Retina (tissue), 1 donor: ENCODE measurements around the gene FBXW7.
"Not testable (repeated sequence)": the region's sequence is repeated elsewhere in the genome, so short reads cannot be mapped to it uniquely, and the experiment has no call there.

Experiments
- DNase-seq: peaks from one replicate; pipeline ENCODE4 v3.0.0-alpha.2; 2016

FBXW7 gene, protein sequence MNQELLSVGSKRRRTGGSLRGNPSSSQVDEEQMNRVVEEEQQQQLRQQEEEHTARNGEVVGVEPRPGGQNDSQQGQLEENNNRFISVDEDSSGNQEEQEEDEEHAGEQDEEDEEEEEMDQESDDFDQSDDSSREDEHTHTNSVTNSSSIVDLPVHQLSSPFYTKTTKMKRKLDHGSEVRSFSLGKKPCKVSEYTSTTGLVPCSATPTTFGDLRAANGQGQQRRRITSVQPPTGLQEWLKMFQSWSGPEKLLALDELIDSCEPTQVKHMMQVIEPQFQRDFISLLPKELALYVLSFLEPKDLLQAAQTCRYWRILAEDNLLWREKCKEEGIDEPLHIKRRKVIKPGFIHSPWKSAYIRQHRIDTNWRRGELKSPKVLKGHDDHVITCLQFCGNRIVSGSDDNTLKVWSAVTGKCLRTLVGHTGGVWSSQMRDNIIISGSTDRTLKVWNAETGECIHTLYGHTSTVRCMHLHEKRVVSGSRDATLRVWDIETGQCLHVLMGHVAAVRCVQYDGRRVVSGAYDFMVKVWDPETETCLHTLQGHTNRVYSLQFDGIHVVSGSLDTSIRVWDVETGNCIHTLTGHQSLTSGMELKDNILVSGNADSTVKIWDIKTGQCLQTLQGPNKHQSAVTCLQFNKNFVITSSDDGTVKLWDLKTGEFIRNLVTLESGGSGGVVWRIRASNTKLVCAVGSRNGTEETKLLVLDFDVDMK

DNA sequence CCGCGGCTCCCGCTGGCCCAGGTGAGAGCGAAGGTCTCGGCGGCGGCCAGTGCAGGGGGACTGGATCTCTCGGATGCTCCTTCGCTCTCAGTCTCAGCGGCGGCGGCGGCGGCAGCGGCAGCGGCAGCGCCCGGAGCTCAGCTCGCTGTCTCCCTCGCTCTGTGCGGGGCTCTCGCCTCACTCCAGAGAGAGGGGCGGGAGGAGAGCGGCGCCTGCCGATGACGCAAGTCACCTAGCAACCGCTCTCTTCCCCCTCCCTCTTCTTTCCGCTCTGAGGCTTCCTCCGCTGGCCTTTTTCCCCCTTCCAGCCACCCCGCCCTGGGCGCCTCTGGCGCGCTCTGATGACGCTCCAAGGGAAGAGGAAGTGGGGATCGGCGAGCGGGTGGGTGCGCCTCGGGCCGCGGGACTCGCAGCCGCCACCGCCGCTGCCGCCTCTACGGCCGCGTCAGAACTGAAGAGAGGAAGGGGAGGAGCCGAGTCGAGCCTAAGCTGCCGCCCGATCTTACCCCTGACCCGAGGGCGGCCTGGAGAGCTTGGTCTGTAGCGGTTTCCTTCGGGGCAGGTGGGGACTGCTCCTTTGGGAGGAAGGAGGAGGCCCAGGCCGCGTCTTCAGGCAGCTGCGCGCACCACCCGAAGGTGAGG, at the start of gene FBXW7:
TSS of gene FBXW7 (minus strand) at position 190 of the 642 bp plus-strand sequence. CDS start 124,289 bp downstream, outside the sequence.
- DNase-seq = peak; percentile 100

DNA sequence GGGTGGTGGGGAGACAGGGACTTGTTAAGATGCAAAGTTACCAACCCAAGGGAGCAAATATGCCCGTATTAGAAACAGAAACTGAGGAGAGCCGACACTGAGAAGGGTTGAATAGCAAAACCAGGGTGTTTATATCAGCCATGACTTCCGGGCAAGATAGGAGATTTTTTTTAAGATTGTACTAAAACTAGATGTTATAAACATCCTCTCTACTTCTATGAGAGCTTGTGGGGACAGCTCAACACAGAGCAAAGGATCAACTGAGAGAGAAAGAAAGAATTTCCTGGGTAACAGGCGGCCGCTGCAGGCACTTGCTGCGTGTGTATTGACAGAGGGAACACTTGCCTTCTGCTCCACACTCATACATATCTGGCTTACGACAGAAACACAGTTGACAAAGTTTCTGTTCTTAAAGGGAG, 49.1 kb upstream of the FBXW7 start:
- no peak for DNase-seq

GRCh38 chr4:152581536-152582160, 45.8 kb upstream of the FBXW7 start:
- no peak for DNase-seq

DNA sequence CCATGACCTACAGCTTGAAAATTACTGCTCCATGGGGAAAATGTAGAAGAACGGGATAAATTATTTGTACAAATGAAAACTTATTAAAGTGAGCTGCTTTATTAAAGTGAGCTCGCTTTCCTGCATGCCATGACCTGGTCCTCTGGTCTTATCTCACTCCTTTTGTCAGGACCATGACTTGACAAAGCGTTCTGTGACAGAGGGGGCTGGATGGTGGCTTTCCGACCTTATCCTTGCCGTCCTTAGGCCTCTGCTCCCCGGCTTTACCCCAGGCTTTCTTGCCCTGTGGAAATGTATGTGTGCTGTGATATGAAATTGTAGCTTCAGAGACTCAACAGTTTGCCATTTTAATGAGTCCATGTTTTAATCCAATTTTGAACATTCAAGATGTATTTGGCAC, 44.0 kb upstream of the FBXW7 start:
- no peak for DNase-seq

DNA sequence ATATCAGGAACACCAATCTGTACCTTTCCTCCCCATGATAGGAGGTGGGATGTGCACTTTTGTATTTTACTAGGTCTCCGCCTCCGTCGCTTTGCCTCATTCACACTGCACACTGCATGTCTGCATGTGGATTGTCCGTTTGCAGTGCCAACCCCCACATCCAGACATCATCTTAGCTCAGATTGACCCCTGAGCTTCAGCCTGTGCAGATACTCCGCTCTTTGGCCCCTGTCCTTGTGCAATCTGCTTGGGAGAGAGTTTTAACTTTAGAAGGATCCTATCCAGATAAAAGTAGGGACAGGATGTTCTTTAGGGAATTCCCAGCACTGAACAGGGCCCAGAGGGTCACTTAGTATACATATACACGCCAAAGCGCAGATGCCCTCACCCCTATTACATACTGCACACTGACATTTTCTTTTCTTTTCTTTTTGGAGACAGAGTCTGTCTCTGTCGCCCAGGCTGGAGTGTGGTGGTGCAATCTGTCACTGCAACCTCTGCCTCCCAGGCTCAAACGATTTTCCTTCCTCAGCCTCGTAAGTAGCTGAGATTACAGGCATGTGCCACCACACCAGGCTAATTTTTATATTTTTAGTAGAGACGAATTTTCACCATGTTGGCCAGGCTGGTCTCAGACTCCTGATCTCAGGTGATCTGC, 43.3 kb upstream of the FBXW7 start:
- no peak for DNase-seq

- DNase-seq = no peak
These were observed 42.8 kb upstream of the FBXW7 start for GRCh38 chr4:152578670-152579069.

GRCh38 chr4:152577708-152578396, 42.0 kb upstream of the FBXW7 start:
- DNase-seq = no peak

DNA sequence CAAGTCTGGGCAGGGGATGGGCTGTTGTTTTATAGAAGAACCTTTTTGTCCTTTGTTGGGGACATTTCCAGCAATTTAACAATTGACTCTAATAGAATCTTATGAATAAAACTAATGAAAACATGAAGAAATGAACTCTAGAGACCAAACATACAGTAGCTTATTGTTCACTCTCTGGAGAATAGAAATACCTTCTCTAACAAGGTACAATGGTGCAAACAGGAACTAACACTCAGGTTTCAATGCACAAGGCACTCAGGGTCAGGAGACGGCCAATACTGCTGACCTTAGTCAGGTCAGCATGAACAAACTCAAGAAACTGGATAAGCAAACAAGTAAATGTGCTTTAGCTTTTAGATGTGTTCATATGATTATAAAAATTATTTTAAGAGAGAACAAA, 39.6 kb upstream of the FBXW7 start:
- DNase-seq = no peak

DNA sequence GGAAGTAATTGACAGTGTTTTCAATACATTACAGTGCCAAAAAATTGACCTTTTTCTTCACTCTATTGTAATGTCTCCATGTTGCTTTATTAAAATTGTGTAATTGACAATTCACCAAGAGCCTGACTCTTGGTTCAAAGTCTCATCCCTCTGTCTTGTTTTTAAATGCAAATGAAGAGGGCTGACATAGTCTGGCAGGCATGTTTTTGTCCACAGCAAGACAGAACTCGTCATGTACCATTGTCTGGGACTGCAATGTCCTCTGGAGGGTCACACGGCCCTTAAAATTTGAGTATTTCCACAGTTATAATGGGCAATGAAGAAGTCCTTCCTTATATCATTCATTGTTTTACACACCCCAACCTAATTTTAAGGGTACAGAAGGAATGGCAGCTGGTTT, 38.0 kb upstream of the FBXW7 start:
- DNase-seq = no peak

DNA sequence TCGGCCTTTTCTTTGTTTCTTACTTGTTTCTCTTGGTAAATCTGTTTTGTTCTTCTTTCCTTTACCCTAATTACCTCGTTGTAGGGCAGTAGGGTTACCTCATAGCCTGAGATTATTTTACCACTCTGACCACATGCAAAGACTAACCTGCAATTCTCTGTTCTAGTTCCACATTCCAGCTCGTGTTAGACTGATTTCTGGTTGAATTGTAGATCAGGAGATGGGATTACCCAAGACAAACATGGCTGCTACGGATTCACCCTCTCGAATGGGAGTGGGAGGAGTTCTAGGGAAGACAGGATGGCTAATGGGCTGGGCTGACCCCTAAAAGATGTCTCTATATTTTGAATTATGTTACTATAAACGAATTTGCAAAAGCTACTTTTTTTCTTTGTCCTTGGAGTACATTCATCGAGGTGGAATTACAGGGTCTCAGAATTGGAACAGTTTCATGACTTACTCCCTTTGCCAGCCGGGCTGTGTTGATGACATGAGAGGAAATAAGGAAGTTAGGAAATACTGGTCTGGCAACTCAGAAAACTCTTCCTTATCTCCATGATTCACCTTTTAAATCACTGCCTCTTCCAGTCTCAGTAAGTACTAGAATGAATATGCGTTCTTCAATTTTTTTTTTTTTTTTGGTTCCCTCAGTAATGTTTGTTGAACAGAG, 36.7 kb upstream of the FBXW7 start:
- DNase-seq = no peak

GRCh38 chr4:152571770-152572169, 35.9 kb upstream of the FBXW7 start:
- DNase-seq = no peak

DNA sequence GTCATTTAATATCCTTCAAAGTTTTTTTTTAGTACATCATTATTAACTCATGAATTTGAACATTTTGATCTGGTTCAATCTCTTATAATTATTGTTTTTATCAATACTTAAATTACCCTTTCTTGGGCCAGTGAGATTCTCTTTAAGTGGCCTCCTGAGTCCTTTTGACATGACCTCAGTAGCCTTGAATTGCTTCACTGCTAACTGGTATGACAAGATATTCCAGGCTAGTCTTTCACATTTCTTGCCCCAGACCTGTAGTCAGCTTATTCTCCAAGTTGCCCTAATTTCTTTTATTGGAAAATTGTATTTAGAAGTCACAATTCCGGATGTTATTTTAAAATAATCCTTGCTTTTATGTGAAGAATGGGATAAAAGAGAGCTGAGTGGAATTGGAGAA, 35.4 kb upstream of the FBXW7 start:
- no peak for DNase-seq

GRCh38 chr4:152565333-152565732, 29.4 kb upstream of the FBXW7 start:
- DNase-seq = no peak

GRCh38 chr4:152564336-152564735, 28.4 kb upstream of the FBXW7 start:
- no peak for DNase-seq

GRCh38 chr4:152563209-152563608, 27.3 kb upstream of the FBXW7 start:
- DNase-seq = no peak

GRCh38 chr4:152559641-152560040, 23.7 kb upstream of the FBXW7 start:
- no peak for DNase-seq

GRCh38 chr4:152558396-152558795, 22.5 kb upstream of the FBXW7 start:
- no peak for DNase-seq

DNA sequence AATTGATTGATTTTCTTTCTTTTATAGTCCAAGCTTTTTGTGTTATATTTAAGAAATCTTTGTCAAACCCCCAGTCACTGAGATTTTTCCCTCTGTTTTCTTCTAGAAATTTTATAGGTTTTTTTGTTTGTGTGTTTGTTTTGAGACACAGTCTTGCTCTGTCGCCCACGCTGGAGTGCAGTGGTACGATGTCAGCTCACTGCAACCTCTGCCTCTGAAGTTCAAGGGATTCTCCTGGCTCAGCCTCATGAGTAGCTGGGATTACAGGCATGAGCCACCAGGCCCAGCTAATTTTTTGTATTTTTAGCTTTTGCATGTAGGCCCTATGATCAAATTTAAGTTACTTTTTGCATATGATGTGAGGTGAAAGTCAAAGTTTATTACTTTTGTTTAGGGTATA, 20.9 kb upstream of the FBXW7 start:
- no peak for DNase-seq

- no peak for DNase-seq
These were observed 20.4 kb upstream of the FBXW7 start for GRCh38 chr4:152556283-152556682.

GRCh38 chr4:152554742-152555141, 18.9 kb upstream of the FBXW7 start:
- no peak for DNase-seq

GRCh38 chr4:152550687-152551086, 14.8 kb upstream of the FBXW7 start:
- not testable (repeated sequence) for DNase-seq

DNA sequence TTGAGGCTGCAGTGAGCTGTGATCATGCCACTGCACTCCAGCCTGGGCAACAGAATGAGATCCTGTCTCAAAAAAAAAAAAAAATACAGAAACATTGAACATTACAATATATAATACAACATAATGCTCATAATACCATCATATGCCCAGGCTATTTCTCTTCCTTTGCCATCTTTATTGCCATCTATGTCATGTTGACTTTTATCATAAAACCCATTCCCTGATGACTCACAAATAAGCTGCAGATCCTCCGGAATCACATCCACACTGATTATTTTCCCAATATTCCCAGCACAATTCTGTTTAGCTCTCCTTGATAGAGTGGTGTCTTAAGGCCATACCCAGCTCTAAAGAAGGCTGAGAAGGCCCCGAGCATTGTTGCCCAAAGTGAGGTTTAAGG, 9.2 kb upstream of the FBXW7 start:
- no peak for DNase-seq
